Hematopoietic multipotent progenitor cell (in vitro differentiated cells): ENCODE data around the gene MSI2. TPM values are rescaled to one million over a fixed set of nuclear protein-coding genes. Genes with fewer than 3 reads are reported as not detected.

Experiments
- DNase-seq, 3 donors: peaks; one replicate each; pipeline ENCODE4 v3.0.0-alpha.2; 2011 to 2015; ENCODE audit warnings: low read depth in 2 of 3, low spot score in 2 of 3
- total RNA-seq: library from RNA; depleted of rRNA; stranded (reverse); fragments of >200 nt; gene quantifications from one replicate; pipeline ENCODE4 v1.2.3, GENCODE V29; 2012

The MSI2 gene
- total RNA-seq, 1 donor, result 241 TPM

GRCh38 chr17:57684711-57685498 is 428.6 kb downstream of the MSI2 start:
- no peak for DNase-seq

GRCh38 chr17:57685499-57686132 is 429.3 kb downstream of the MSI2 start:
- no peak for DNase-seq

GRCh38 chr17:57687642-57688041 is 431.3 kb downstream of the MSI2 start:
- no peak for DNase-seq

GRCh38 chr17:57689254-57689653 is 432.9 kb downstream of the MSI2 start:
- no peak for DNase-seq

GRCh38 chr17:57691939-57692338 is 435.6 kb downstream of the MSI2 start:
- no peak for DNase-seq

GRCh38 chr17:57692770-57693169 is 436.4 kb downstream of the MSI2 start:
- DNase-seq, result no peak

GRCh38 chr17:57694051-57694450 is 437.7 kb downstream of the MSI2 start:
- no peak for DNase-seq

GRCh38 chr17:57696050-57696449 is 439.7 kb downstream of the MSI2 start:
- no peak for DNase-seq

GRCh38 chr17:57697197-57697596 is 440.9 kb downstream of the MSI2 start:
- no peak for DNase-seq

GRCh38 chr17:57697891-57698711 is 441.8 kb downstream of the MSI2 start:
- no peak for DNase-seq

GRCh38 chr17:57699751-57700219 is 443.5 kb downstream of the MSI2 start:
- DNase-seq, result no peak

- DNase-seq, result no peak
Measured at GRCh38 chr17:57701124-57701523, 444.8 kb downstream of the MSI2 start.

GRCh38 chr17:57703273-57703672 is 446.9 kb downstream of the MSI2 start:
- DNase-seq, result no peak

GRCh38 chr17:57704448-57704847 is 448.1 kb downstream of the MSI2 start:
- DNase-seq, result no peak

GRCh38 chr17:57705921-57706695 is 449.8 kb downstream of the MSI2 start:
- no peak for DNase-seq

GRCh38 chr17:57706761-57707160 is 450.4 kb downstream of the MSI2 start:
- no peak for DNase-seq

- DNase-seq, result no peak
Measured at GRCh38 chr17:57707892-57708291, 451.6 kb downstream of the MSI2 start.

GRCh38 chr17:57708410-57708809 is 452.1 kb downstream of the MSI2 start:
- DNase-seq, result no peak

GRCh38 chr17:57713140-57713539 is 456.8 kb downstream of the MSI2 start:
- DNase-seq, result no peak

GRCh38 chr17:57714665-57715180 is 458.4 kb downstream of the MSI2 start:
- DNase-seq, result no peak
